ENCODE measurements around the gene FGF21.
"Not testable (repeated sequence)": the region's sequence is repeated elsewhere in the genome, so short reads cannot be mapped to it uniquely, and the experiment has no call there.

Gene FGF21

GRCh38 chr19:48784527-48784926 lies 29.2 kb downstream of the FGF21 start:
- Histone ChIP-seq H3K9me3 (ENCODE audit: insufficient read depth, low read length) (no peaks in the 10 kb centered on the region), H4K20me1 (ENCODE audit: insufficient read depth, low read length) (no peaks in the 10 kb centered on the region), H3K27ac (ENCODE audit: low read length) (no peak overlapping the region), H3K27me3 (ENCODE audit: low read depth, low read length) (no peaks in the 10 kb centered on the region), H3K79me2 (ENCODE audit: low read length) (no peaks in the 10 kb centered on the region), H3K36me3 (replicated peaks; ENCODE audit: low read depth, low read length) (no peaks in the 10 kb centered on the region), H2AFZ (ENCODE audit: low read depth, low read length) (no peak overlapping the region), H3K4me3 (ENCODE audit: low read length) (no peak overlapping the region), H3K9ac (ENCODE audit: low read length) (no peak overlapping the region), H3K4me1 (ENCODE audit: low read length) (peaks cover 26% of the 10 kb centered on the region), H3K4me2 (ENCODE audit: low read length) (no peak overlapping the region)
- no peak for TF ChIP-seq EZH2phosphoT487 (IDR thresholded peaks at IDR 0.05; ENCODE audit: low read depth)
- TF ChIP-seq CTCF (IDR thresholded peaks at IDR 0.05; ENCODE audit: low read depth, low read length), result peak; percentile 9; the same call in 1 of the 2 replicates

- H3K9me3 ChIP-seq (ENCODE audit: insufficient read depth, low read length); H2AFZ ChIP-seq (ENCODE audit: low read depth, low read length); H3K36me3 ChIP-seq (replicated peaks; ENCODE audit: low read depth, low read length); H3K4me3 ChIP-seq (ENCODE audit: low read length); H4K20me1 ChIP-seq (ENCODE audit: insufficient read depth, low read length); H3K27me3 ChIP-seq (ENCODE audit: low read depth, low read length); H3K9ac ChIP-seq (ENCODE audit: low read length); H3K79me2 ChIP-seq (ENCODE audit: low read length); H3K4me2 ChIP-seq (ENCODE audit: low read length); H3K27ac ChIP-seq (ENCODE audit: low read length): not testable (repeated sequence)
- H3K4me1 ChIP-seq (ENCODE audit: low read length), result peaks cover 16% of the 10 kb centered on the region
Observed at GRCh38 chr19:48786422-48786821, 31.1 kb downstream of the FGF21 start.

- H3K79me2 ChIP-seq (ENCODE audit: low read length); H3K36me3 ChIP-seq (replicated peaks; ENCODE audit: low read depth, low read length); H3K9ac ChIP-seq (ENCODE audit: low read length); H3K4me2 ChIP-seq (ENCODE audit: low read length); H4K20me1 ChIP-seq (ENCODE audit: insufficient read depth, low read length); H2AFZ ChIP-seq (ENCODE audit: low read depth, low read length); H3K27ac ChIP-seq (ENCODE audit: low read length); H3K4me3 ChIP-seq (ENCODE audit: low read length); H3K9me3 ChIP-seq (ENCODE audit: insufficient read depth, low read length); H3K27me3 ChIP-seq (ENCODE audit: low read depth, low read length): not testable (repeated sequence)
- H3K4me1 ChIP-seq (ENCODE audit: low read length), result peaks cover 10% of the 10 kb centered on the region
Observed at GRCh38 chr19:48787331-48787730, 32.0 kb downstream of the FGF21 start.

- Histone ChIP-seq H3K4me3 (ENCODE audit: low read length) (no peak overlapping the region), H4K20me1 (ENCODE audit: insufficient read depth, low read length) (no peaks in the 10 kb centered on the region), H3K4me2 (ENCODE audit: low read length) (no peak overlapping the region), H2AFZ (ENCODE audit: low read depth, low read length) (no peak overlapping the region), H3K4me1 (ENCODE audit: low read length) (peaks cover 4% of the 10 kb centered on the region), H3K27me3 (ENCODE audit: low read depth, low read length) (no peaks in the 10 kb centered on the region), H3K9ac (ENCODE audit: low read length) (no peak overlapping the region), H3K9me3 (ENCODE audit: insufficient read depth, low read length) (no peaks in the 10 kb centered on the region), H3K79me2 (ENCODE audit: low read length) (no peaks in the 10 kb centered on the region), H3K27ac (ENCODE audit: low read length) (no peak overlapping the region), H3K36me3 (replicated peaks; ENCODE audit: low read depth, low read length) (no peaks in the 10 kb centered on the region)
- TF ChIP-seq CTCF (IDR thresholded peaks at IDR 0.05; ENCODE audit: low read depth, low read length) (no peak), EZH2phosphoT487 (IDR thresholded peaks at IDR 0.05; ENCODE audit: low read depth) (no peak)
Observed at GRCh38 chr19:48793271-48793670, 37.9 kb downstream of the FGF21 start.

- Histone ChIP-seq H3K9ac (ENCODE audit: low read length) (no peak overlapping the region), H3K36me3 (replicated peaks; ENCODE audit: low read depth, low read length) (no peaks in the 10 kb centered on the region), H3K9me3 (ENCODE audit: insufficient read depth, low read length) (no peaks in the 10 kb centered on the region), H3K27ac (ENCODE audit: low read length) (no peak overlapping the region), H4K20me1 (ENCODE audit: insufficient read depth, low read length) (no peaks in the 10 kb centered on the region), H3K79me2 (ENCODE audit: low read length) (no peaks in the 10 kb centered on the region), H2AFZ (ENCODE audit: low read depth, low read length) (no peak overlapping the region), H3K4me2 (ENCODE audit: low read length) (peak overlapping the region; percentile 84; the same call in 1 of the 2 replicates), H3K4me3 (ENCODE audit: low read length) (no peak overlapping the region), H3K4me1 (ENCODE audit: low read length) (peaks cover 4% of the 10 kb centered on the region), H3K27me3 (ENCODE audit: low read depth, low read length) (no peaks in the 10 kb centered on the region)
- TF ChIP-seq EZH2phosphoT487 (IDR thresholded peaks at IDR 0.05; ENCODE audit: low read depth) (no peak), CTCF (IDR thresholded peaks at IDR 0.05; ENCODE audit: low read depth, low read length) (no peak)
Observed at GRCh38 chr19:48794291-48794690, 39.0 kb downstream of the FGF21 start.
